Fibroblast of villous mesenchyme (primary cell): ENCODE data around the gene PROCA1. TPM values are rescaled to one million over a fixed set of nuclear protein-coding genes. Genes with fewer than 3 reads are reported as not detected.
A peak's percentile ranks its signal among the peaks of the same experiment; 100 is the strongest.
"Not testable (repeated sequence)": the region's sequence is repeated elsewhere in the genome, so short reads cannot be mapped to it uniquely, and the experiment has no call there.

Source experiments
- DNase-seq: peaks from one replicate; pipeline ENCODE4 v3.0.0-alpha.2; 2010; ENCODE audit warnings: low read depth
- H3K4me3 ChIP-seq: 2 replicates; pipeline ENCODE4 v1.5.1; 2011; ENCODE audit warnings: low read depth, mild to moderate bottlenecking, low read length
- CTCF ChIP-seq: IDR thresholded peaks from 2 replicates; pipeline ENCODE4 v1.5.1; 2012; ENCODE audit warnings: low read depth, mild to moderate bottlenecking, low read length; ENCODE audit not compliant: insufficient read depth
- total RNA-seq: library from RNA; depleted of rRNA; stranded (reverse); fragments of >200 nt; gene quantifications from 2 replicates; pipeline ENCODE4 v1.2.3, GENCODE V29; 2012

The PROCA1 gene
- total RNA-seq, 1 donor = under 0.01 TPM

- no peak for DNase-seq
- H3K4me3 ChIP-seq = no peak overlapping the region
- no peak for TF ChIP-seq CTCF
Observed at GRCh38 chr17:28723159-28723835, 11.6 kb upstream of the PROCA1 start.

GRCh38 chr17:28722417-28723158 is 10.9 kb upstream of the PROCA1 start:
- TF ChIP-seq CTCF = no peak
- DNase-seq = no peak
- no peak overlapping the region for H3K4me3 ChIP-seq

- H3K4me3 ChIP-seq = peak overlapping the region; percentile 97
- DNase-seq = not testable (repeated sequence)
Observed at GRCh38 chr17:28720997-28721329, 9.3 kb upstream of the PROCA1 start.

GRCh38 chr17:28720247-28720996 is 8.7 kb upstream of the PROCA1 start:
- DNase-seq = no peak
- peak; percentile 17 for TF ChIP-seq CTCF
- peak overlapping the region; percentile 97 for H3K4me3 ChIP-seq

GRCh38 chr17:28719021-28719433 is 7.3 kb upstream of the PROCA1 start:
- no peak for DNase-seq
- TF ChIP-seq CTCF = no peak
- H3K4me3 ChIP-seq = peak overlapping the region; percentile 97

GRCh38 chr17:28718333-28719020 is 6.8 kb upstream of the PROCA1 start:
- no peak for TF ChIP-seq CTCF
- peak overlapping the region; percentile 97 for H3K4me3 ChIP-seq
- no peak for DNase-seq
